K562 (cell line): ENCODE measurements around the gene GSTM2.

ENCODE experiments used
- BRCA1 ChIP-seq, 2 experiments: fragments of 450-650 bp in 1 of 2; sonication (generic) in 1 of 2; formaldehyde crosslinking in 1 of 2; IDR thresholded peaks; 2 replicates each; pipeline versions ENCODE4 v1.5.0 to v1.6.1; 2017 to 2020; ENCODE audit warnings: mild to moderate bottlenecking in 1 of 2, missing genetic modification reagents in 1 of 2
- CBFB ChIP-seq: sonication (generic); formaldehyde crosslinking; IDR thresholded peaks from 2 replicates; pipeline ENCODE4 v1.4.0; 2020; ENCODE audit warnings: mild to moderate bottlenecking, missing genetic modification reagents
- CXXC5 ChIP-seq: fragments of 250-450 bp; sonication (Bioruptor Pico); IDR thresholded peaks from 2 replicates; pipeline ENCODE4 v1.8.0; 2022; ENCODE audit warnings: inconsistent platforms, mild to moderate bottlenecking, moderate library complexity
- EP300 ChIP-seq: IDR thresholded peaks from 2 replicates; pipeline ENCODE4 v1.6.1; 2012; ENCODE audit warnings: low read length, improper control_type of control experiment
- ETV5 ChIP-seq: sonication (generic); formaldehyde crosslinking; IDR thresholded peaks from 2 replicates; pipeline ENCODE4 v1.4.0; 2020; ENCODE audit warnings: low read depth, mild to moderate bottlenecking, missing genetic modification reagents
- GABPB2 ChIP-seq: fragments of 250-450 bp; sonication (Bioruptor Pico); conservative IDR thresholded peaks from 2 replicates; pipeline ENCODE4 v1.5.1; 2021; ENCODE audit warnings: mild to moderate bottlenecking
- L3MBTL2 ChIP-seq: fragments of 450-650 bp; IDR thresholded peaks from 2 replicates; pipeline ENCODE4 v1.6.1; 2016; ENCODE audit warnings: mild to moderate bottlenecking, moderate library complexity
- MYC ChIP-seq, 2 experiments: fragments of 250-450 bp in 1 of 2; sonication (Bioruptor Pico) in 1 of 2; IDR thresholded peaks; 2 replicates each; pipeline versions ENCODE4 v1.5.1 to v1.6.1; 2012 to 2021; ENCODE audit warnings: low read depth in 2 of 2, borderline replicate concordance in 1 of 2, improper control_type of control experiment in 1 of 2, low read length in 1 of 2, mild to moderate bottlenecking in 1 of 2, moderate library complexity in 1 of 2
- PHB2 ChIP-seq: fragments of 450-650 bp; IDR thresholded peaks from 2 replicates; pipeline ENCODE4 v1.6.1; 2017; ENCODE audit warnings: low read depth
- ZNF584 ChIP-seq: fragments of 200-800 bp; sonication (Bioruptor generic); IDR thresholded peaks from 2 replicates; pipeline ENCODE4 v1.6.1; 2016; ENCODE audit warnings: low read depth, mild to moderate bottlenecking, missing genetic modification characterization, missing compliant biosample characterization
- TF ChIP-seq, protein P1 (sequence below): sonication (generic); formaldehyde crosslinking; IDR thresholded peaks from 2 replicates; pipeline ENCODE4 v1.5.0; 2020; ENCODE audit warnings: missing genetic modification reagents
- TF ChIP-seq, protein P2 (sequence below), 3 experiments: IDR thresholded peaks in 2 of 3; conservative IDR thresholded peaks in 1 of 3; 2 replicates each; pipeline ENCODE4 v1.5.1; 2011 to 2012; ENCODE audit warnings: low read length in 3 of 3, mild to moderate bottlenecking in 3 of 3, control low read depth in 2 of 3, improper control_type of control experiment in 1 of 3, inconsistent platforms in 1 of 3, low read depth in 1 of 3, mixed read lengths in 1 of 3, moderate library complexity in 1 of 3; ENCODE audit not compliant: insufficient read depth in 2 of 3
- TF ChIP-seq, protein P3 (sequence below), 2 experiments: IDR thresholded peaks; 2 replicates each; pipeline ENCODE4 v1.6.1; 2011; ENCODE audit warnings: borderline replicate concordance in 1 of 2, control low read depth in 1 of 2, low read depth in 1 of 2, low read length in 1 of 2, mild to moderate bottlenecking in 1 of 2, mixed read lengths in 1 of 2, moderate library complexity in 1 of 2; ENCODE audit not compliant: insufficient read depth in 1 of 2, insufficient read length in 1 of 2, poor library complexity in 1 of 2, severe bottlenecking in 1 of 2; ENCODE audit errors: extremely low read depth in 1 of 2

DNA sequence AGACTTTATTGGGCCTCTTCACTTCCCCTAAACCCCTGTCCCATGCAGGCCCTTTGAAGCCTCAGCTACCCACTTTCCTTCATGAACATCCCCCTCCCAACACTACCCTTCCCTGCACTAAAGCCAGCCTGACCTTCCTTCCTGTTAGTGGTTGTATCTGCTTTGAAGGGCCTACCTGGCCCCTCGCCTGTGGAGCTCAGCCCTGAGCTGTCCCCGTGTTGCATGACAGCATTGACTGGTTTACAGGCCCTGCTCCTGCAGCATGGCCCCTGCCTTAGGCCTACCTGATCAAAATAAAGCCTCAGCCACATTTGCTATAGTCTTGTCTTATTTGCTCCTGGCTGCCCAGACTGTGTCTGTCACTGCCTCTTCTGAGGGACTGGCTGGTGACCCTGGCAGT, 6.5 kb upstream of the GSTM2 start:
- TF ChIP-seq, protein P1, sequence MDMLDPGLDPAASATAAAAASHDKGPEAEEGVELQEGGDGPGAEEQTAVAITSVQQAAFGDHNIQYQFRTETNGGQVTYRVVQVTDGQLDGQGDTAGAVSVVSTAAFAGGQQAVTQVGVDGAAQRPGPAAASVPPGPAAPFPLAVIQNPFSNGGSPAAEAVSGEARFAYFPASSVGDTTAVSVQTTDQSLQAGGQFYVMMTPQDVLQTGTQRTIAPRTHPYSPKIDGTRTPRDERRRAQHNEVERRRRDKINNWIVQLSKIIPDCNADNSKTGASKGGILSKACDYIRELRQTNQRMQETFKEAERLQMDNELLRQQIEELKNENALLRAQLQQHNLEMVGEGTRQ (CRISPR knock-in tag): no peak
- TF ChIP-seq ZNF584: no peak
- no peak for TF ChIP-seq CBFB (CRISPR knock-in tag)
- TF ChIP-seq, protein P2, sequence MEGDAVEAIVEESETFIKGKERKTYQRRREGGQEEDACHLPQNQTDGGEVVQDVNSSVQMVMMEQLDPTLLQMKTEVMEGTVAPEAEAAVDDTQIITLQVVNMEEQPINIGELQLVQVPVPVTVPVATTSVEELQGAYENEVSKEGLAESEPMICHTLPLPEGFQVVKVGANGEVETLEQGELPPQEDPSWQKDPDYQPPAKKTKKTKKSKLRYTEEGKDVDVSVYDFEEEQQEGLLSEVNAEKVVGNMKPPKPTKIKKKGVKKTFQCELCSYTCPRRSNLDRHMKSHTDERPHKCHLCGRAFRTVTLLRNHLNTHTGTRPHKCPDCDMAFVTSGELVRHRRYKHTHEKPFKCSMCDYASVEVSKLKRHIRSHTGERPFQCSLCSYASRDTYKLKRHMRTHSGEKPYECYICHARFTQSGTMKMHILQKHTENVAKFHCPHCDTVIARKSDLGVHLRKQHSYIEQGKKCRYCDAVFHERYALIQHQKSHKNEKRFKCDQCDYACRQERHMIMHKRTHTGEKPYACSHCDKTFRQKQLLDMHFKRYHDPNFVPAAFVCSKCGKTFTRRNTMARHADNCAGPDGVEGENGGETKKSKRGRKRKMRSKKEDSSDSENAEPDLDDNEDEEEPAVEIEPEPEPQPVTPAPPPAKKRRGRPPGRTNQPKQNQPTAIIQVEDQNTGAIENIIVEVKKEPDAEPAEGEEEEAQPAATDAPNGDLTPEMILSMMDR (IDR thresholded peaks at IDR 0.05 in 2 of 3, conservative IDR thresholded peaks at IDR 0.05 in 1 of 3; ENCODE audit: insufficient read depth in 2 of 3, low read depth in 1 of 3, low read length in 3 of 3): no peak
- no peak for TF ChIP-seq CXXC5
- no peak for TF ChIP-seq PHB2
- TF ChIP-seq BRCA1 (IDR thresholded peaks at IDR 0.05): no peak
- no peak for TF ChIP-seq BRCA1 (CRISPR knock-in tag; IDR thresholded peaks at IDR 0.05)
- no peak for TF ChIP-seq EP300
- TF ChIP-seq GABPB2 (CRISPR knock-in tag): no peak
- TF ChIP-seq, protein P3, sequence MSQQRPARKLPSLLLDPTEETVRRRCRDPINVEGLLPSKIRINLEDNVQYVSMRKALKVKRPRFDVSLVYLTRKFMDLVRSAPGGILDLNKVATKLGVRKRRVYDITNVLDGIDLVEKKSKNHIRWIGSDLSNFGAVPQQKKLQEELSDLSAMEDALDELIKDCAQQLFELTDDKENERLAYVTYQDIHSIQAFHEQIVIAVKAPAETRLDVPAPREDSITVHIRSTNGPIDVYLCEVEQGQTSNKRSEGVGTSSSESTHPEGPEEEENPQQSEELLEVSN (IDR thresholded peaks at IDR 0.05; ENCODE audit: borderline replicate concordance in 1 of 2, extremely low read depth in 1 of 2, insufficient read depth in 1 of 2, insufficient read length in 1 of 2, low read depth in 1 of 2, low read length in 1 of 2, poor library complexity in 1 of 2, severe bottlenecking in 1 of 2): no peak
- TF ChIP-seq MYC (IDR thresholded peaks at IDR 0.05; ENCODE audit: low read depth, low read length): no peak
- no peak for TF ChIP-seq MYC (CRISPR knock-in tag; IDR thresholded peaks at IDR 0.05; ENCODE audit: borderline replicate concordance, low read depth)
- TF ChIP-seq L3MBTL2: no peak
- no peak for TF ChIP-seq ETV5 (CRISPR knock-in tag)
